MM.1S (cell line): ENCODE results near the gene RSPH1.

ENCODE experiments used
- DNase-seq: peaks from one replicate; pipeline ENCODE4 v3.0.0-alpha.2; 2015
- H2AFZ ChIP-seq: fragments of 300-600 bp; sonication (generic); 2 replicates; pipeline ENCODE4 v1.6.0; 2016; ENCODE audit warnings: antibody characterized with exemption, low read length
- H3F3A ChIP-seq: fragments of 300-600 bp; sonication (generic); 2 replicates; pipeline ENCODE4 v1.6.1; 2016; ENCODE audit warnings: mild to moderate bottlenecking, antibody characterized with exemption, low read length, moderate library complexity, mixed read lengths; ENCODE audit not compliant: insufficient read depth
- H3K27ac ChIP-seq: fragments of 300-600 bp; sonication (generic); 2 replicates; pipeline ENCODE4 v1.5.1; 2016; ENCODE audit warnings: mild to moderate bottlenecking, low read length
- H3K27me3 ChIP-seq: fragments of 300-600 bp; sonication (generic); replicated peaks from 2 replicates; pipeline ENCODE4 v1.6.0; 2016; ENCODE audit warnings: low read length; ENCODE audit not compliant: insufficient read depth
- H3K36me3 ChIP-seq: fragments of 300-600 bp; sonication (generic); replicated peaks from 2 replicates; pipeline ENCODE4 v1.6.1; 2016; ENCODE audit warnings: mild to moderate bottlenecking, low read length, mixed read lengths; ENCODE audit not compliant: insufficient read depth
- H3K4me1 ChIP-seq: fragments of 300-600 bp; sonication (generic); 2 replicates; pipeline ENCODE4 v1.6.1; 2016; ENCODE audit warnings: low read length, mixed read lengths
- H3K4me2 ChIP-seq: fragments of 300-600 bp; sonication (generic); 2 replicates; pipeline ENCODE4 v1.6.0; 2016; ENCODE audit warnings: low read depth, low read length
- H3K4me3 ChIP-seq: fragments of 300-600 bp; sonication (generic); 2 replicates; pipeline ENCODE4 v1.5.1; 2016; ENCODE audit warnings: low read length, mixed read lengths
- H3K79me2 ChIP-seq: fragments of 300-600 bp; sonication (generic); 2 replicates; pipeline ENCODE4 v1.6.1; 2016; ENCODE audit warnings: mixed run types, low read length, mixed read lengths
- H3K9ac ChIP-seq: fragments of 300-600 bp; sonication (generic); 2 replicates; pipeline ENCODE4 v1.6.1; 2016; ENCODE audit warnings: low read length, mixed read lengths
- H3K9me2 ChIP-seq: fragments of 300-600 bp; sonication (generic); replicated peaks from 2 replicates; pipeline ENCODE4 v1.6.1; 2016; ENCODE audit warnings: mild to moderate bottlenecking, low read length, mixed read lengths; ENCODE audit not compliant: insufficient read depth
- H3K9me3 ChIP-seq: fragments of 300-600 bp; sonication (generic); replicated peaks from 2 replicates; pipeline ENCODE4 v1.6.1; 2016; ENCODE audit warnings: mild to moderate bottlenecking, low read length, mixed read lengths; ENCODE audit not compliant: insufficient read depth
- H4K20me1 ChIP-seq: fragments of 300-600 bp; sonication (generic); 2 replicates; pipeline ENCODE4 v1.6.1; 2016; ENCODE audit warnings: mild to moderate bottlenecking, low read length, moderate library complexity, mixed read lengths; ENCODE audit not compliant: insufficient read depth
- CTCF ChIP-seq: fragments of 300-600 bp; sonication (generic); IDR thresholded peaks from 2 replicates; pipeline ENCODE4 v1.5.1; 2016; ENCODE audit warnings: antibody characterized with exemption, low read length, mixed read lengths
- EZH2 ChIP-seq: fragments of 300-600 bp; sonication (generic); optimal IDR thresholded peaks from 2 replicates; pipeline ENCODE3; 2017; ENCODE audit warnings: low read depth, mild to moderate bottlenecking, antibody characterized with exemption, low read length, mixed read lengths
- EZH2phosphoT487 ChIP-seq: fragments of 300-600 bp; sonication (generic); IDR thresholded peaks from 2 replicates; pipeline ENCODE4 v1.6.1; 2018; ENCODE audit warnings: antibody characterized with exemption, low read length

Gene RSPH1

DNA sequence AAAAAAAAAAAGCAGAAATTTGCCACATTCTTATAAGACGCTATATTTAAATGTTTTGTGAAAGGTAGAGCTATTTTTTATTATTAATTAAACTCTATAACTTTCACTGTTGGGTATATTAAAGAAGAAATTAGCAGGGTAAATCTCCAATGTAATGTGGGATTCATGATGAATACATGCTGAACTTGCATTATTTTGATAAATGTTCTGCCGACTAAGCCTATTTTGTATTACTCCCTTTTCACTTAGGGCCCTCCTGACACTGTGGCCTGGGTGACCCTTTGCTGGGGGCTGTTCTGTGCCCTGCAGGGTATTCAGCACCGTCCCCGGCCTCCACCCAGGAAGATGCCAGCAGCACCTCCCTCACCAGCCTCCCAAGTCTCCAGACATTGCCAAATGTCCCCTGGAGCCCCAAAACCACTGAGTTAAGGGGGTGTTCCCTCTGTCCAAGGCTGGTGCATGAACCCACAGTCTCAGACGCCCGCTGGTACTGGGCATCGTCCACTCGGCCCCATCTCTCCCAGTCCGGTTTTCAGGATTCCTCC lies 22.5 kb downstream of the RSPH1 start:
- H2AFZ ChIP-seq: no peak overlapping the region
- H3K4me1 ChIP-seq: peaks cover 18% of the 10 kb centered on the region
- no peaks in the 10 kb centered on the region for H3K9me3 ChIP-seq
- H3K79me2 ChIP-seq: no peaks in the 10 kb centered on the region
- peaks cover 30% of the 10 kb centered on the region for H3K27me3 ChIP-seq
- H4K20me1 ChIP-seq: no peaks in the 10 kb centered on the region
- TF ChIP-seq EZH2 (no peak), EZH2phosphoT487 (no peak), CTCF (no peak)
- peaks cover 17% of the 10 kb centered on the region for H3F3A ChIP-seq
- H3K4me2 ChIP-seq: no peak overlapping the region
- no peak overlapping the region for H3K27ac ChIP-seq
- no peak for DNase-seq
- no peak overlapping the region for H3K4me3 ChIP-seq
- no peaks in the 10 kb centered on the region for H3K9me2 ChIP-seq
- H3K9ac ChIP-seq: no peak overlapping the region
- H3K36me3 ChIP-seq: no peaks in the 10 kb centered on the region

DNA sequence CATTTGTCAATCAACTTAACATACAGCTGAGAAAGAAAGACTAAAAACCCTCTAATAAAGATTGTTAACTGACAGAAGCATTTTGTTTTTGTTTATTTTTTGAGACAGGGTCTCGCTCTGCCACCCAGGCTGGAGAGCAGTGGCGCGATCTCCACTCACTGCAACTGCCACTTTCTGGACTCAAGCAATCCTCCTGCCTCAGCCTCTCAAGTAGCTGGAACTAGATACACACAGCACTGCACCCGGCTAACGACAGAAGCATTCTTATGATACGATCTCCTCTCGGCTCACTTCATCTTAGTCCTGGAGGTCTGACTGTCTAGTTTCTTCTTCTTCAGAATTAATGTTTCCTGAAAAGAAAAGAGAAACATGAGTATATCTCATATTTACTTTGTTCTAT lies 23.5 kb downstream of the RSPH1 start:
- Histone ChIP-seq H3K4me2 (no peak overlapping the region), H3K36me3 (no peaks in the 10 kb centered on the region), H3K9me3 (no peaks in the 10 kb centered on the region), H3K4me1 (peaks cover 21% of the 10 kb centered on the region), H3K4me3 (no peak overlapping the region), H4K20me1 (no peaks in the 10 kb centered on the region), H3K9me2 (no peaks in the 10 kb centered on the region), H3K27ac (no peak overlapping the region), H3K9ac (no peak overlapping the region), H3F3A (peaks cover 14% of the 10 kb centered on the region), H3K27me3 (peaks cover 39% of the 10 kb centered on the region), H2AFZ (no peak overlapping the region), H3K79me2 (no peaks in the 10 kb centered on the region)
- TF ChIP-seq EZH2 (no peak), CTCF (no peak), EZH2phosphoT487 (no peak)
- DNase-seq: no peak

GRCh38 chr21:42471716-42472330 lies 24.2 kb downstream of the RSPH1 start:
- Histone ChIP-seq H4K20me1 (no peaks in the 10 kb centered on the region), H3K4me1 (peaks cover 27% of the 10 kb centered on the region), H3K4me3 (no peak overlapping the region), H3K9me2 (no peaks in the 10 kb centered on the region), H3K4me2 (no peak overlapping the region), H3K9ac (no peak overlapping the region), H3K9me3 (no peaks in the 10 kb centered on the region), H3K36me3 (no peaks in the 10 kb centered on the region), H3F3A (peaks cover 16% of the 10 kb centered on the region), H2AFZ (no peak overlapping the region), H3K79me2 (no peaks in the 10 kb centered on the region), H3K27ac (no peak overlapping the region), H3K27me3 (peaks cover 39% of the 10 kb centered on the region)
- no peak for DNase-seq
- TF ChIP-seq EZH2phosphoT487 (no peak), EZH2 (no peak), CTCF (no peak)
